ENCODE measurements around the gene ZNF620. TPM values are rescaled to one million over a fixed set of nuclear protein-coding genes. Genes with fewer than 3 reads are reported as not detected.

ZNF620 gene
- total RNA-seq, 1 experiment from 2014 or later = 4.1 TPM

- no peaks in the 10 kb centered on the region for H4K20me1 ChIP-seq (ENCODE audit: insufficient read depth)
- ChIA-PET POLR2A (ENCODE audit: unreplicated experiment) (no interaction called here), CTCF (no interaction called here)
- H3K4me3 ChIP-seq = no peak overlapping the region
- H3K9me2 ChIP-seq (ENCODE audit: insufficient read depth) = no peaks in the 10 kb centered on the region
- no TSS peak for BruUV-seq (replicated peaks)
- TF ChIP-seq EZH2 (IDR thresholded peaks at IDR 0.05; ENCODE audit: low read depth) = no peak
- TF ChIP-seq CTCF (conservative IDR thresholded peaks at IDR 0.05) = no peak
- no peak overlapping the region for H3K27ac ChIP-seq
- H3K36me3 ChIP-seq (ENCODE audit: low read depth) = no peaks in the 10 kb centered on the region
- no peaks in the 10 kb centered on the region for H3K27me3 ChIP-seq (ENCODE audit: insufficient read depth, low read depth)
- intact Hi-C loops (cut with micrococcal nuclease; ENCODE audit: unreplicated experiment) = no loop called here
- no peaks in the 10 kb centered on the region for H3K9me3 ChIP-seq (ENCODE audit: insufficient read depth, low read depth)
- H3K79me2 ChIP-seq (ENCODE audit: low read depth) = no peaks in the 10 kb centered on the region
- H3K4me2 ChIP-seq = no peak overlapping the region
- no peak overlapping the region for H2AFZ ChIP-seq
- H3F3A ChIP-seq (ENCODE audit: insufficient read depth, low read depth) = peaks cover 17% of the 10 kb centered on the region
- H3K4me1 ChIP-seq (replicated peaks; ENCODE audit: insufficient read depth) = no peaks in the 10 kb centered on the region
- DNase-seq = no peak
These were observed 35.1 kb upstream of the ZNF620 start for GRCh38 chr3:40470701-40471100.

- Histone ChIP-seq H3K9me3 (ENCODE audit: insufficient read depth, low read depth) (no peaks in the 10 kb centered on the region), H3F3A (ENCODE audit: insufficient read depth, low read depth) (no peaks in the 10 kb centered on the region), H3K36me3 (ENCODE audit: low read depth) (no peaks in the 10 kb centered on the region), H4K20me1 (ENCODE audit: insufficient read depth) (no peaks in the 10 kb centered on the region), H2AFZ (peak within 1 kb of the TSS; percentile 87), H3K4me2 (peak within 1 kb of the TSS; percentile 93), H3K9me2 (ENCODE audit: insufficient read depth) (no peaks in the 10 kb centered on the region), H3K27ac (no peak within 1 kb of the TSS), H3K79me2 (ENCODE audit: low read depth) (no peaks in the 10 kb centered on the region; the same call in 1 of the 2 replicates), H3K4me1 (replicated peaks; ENCODE audit: insufficient read depth) (peaks cover 12% of the 10 kb centered on the region), H3K4me3 (peak within 1 kb of the TSS; percentile 67), H3K27me3 (ENCODE audit: insufficient read depth, low read depth) (no peaks in the 10 kb centered on the region)
- BruUV-seq (replicated peaks) = TSS peak; percentile 87
- TF ChIP-seq EZH2 (IDR thresholded peaks at IDR 0.05; ENCODE audit: low read depth) (no peak), CTCF (conservative IDR thresholded peaks at IDR 0.05) (no peak)
- intact Hi-C loops (cut with micrococcal nuclease; ENCODE audit: unreplicated experiment) = loop anchor here (1.0 kb wide), 2 partner anchors 29 to 48 kb away; partner anchors contain the start of gene ZNF621
- peak; percentile 51 to 66 for DNase-seq
- ChIA-PET CTCF (no interaction called here), POLR2A (ENCODE audit: unreplicated experiment) (no interaction called here)
These were observed 29.1 kb upstream of the ZNF620 start, which contains the start of gene ZNF619 for GRCh38 chr3:40476478-40477470. Gene ZNF619, plus strand, starts transcription at chr3:40477122. Its CDS starts 858 bp downstream, at chr3:40477980.

- Histone ChIP-seq H3K4me2 (peak overlapping the region; percentile 93), H3K4me1 (replicated peaks; ENCODE audit: insufficient read depth) (peaks cover 12% of the 10 kb centered on the region), H3K79me2 (ENCODE audit: low read depth) (no peaks in the 10 kb centered on the region; the same call in 1 of the 2 replicates), H3K27ac (no peak overlapping the region), H3F3A (ENCODE audit: insufficient read depth, low read depth) (no peaks in the 10 kb centered on the region), H3K9me3 (ENCODE audit: insufficient read depth, low read depth) (no peaks in the 10 kb centered on the region), H3K36me3 (ENCODE audit: low read depth) (no peaks in the 10 kb centered on the region), H4K20me1 (ENCODE audit: insufficient read depth) (no peaks in the 10 kb centered on the region), H3K4me3 (peak overlapping the region; percentile 67), H2AFZ (peak overlapping the region; percentile 87), H3K9me2 (ENCODE audit: insufficient read depth) (no peaks in the 10 kb centered on the region), H3K27me3 (ENCODE audit: insufficient read depth, low read depth) (no peaks in the 10 kb centered on the region)
- no peak for DNase-seq
- TF ChIP-seq EZH2 (IDR thresholded peaks at IDR 0.05; ENCODE audit: low read depth) (no peak), CTCF (conservative IDR thresholded peaks at IDR 0.05) (no peak)
- intact Hi-C loops (cut with micrococcal nuclease; ENCODE audit: unreplicated experiment) = loop anchor here (1.0 kb wide), 2 partner anchors 28 to 47 kb away; partner anchors contain the start of gene ZNF621
- POLR2A ChIA-PET (ENCODE audit: unreplicated experiment) = no interaction called here
- CTCF ChIA-PET = no interaction called here
- no TSS peak for BruUV-seq (replicated peaks)
These were observed 28.2 kb upstream of the ZNF620 start for GRCh38 chr3:40477666-40478065.

Data from PC-9 (cell line).